GM19438 (cell line): ENCODE data around the gene SLC2A11.

ENCODE experiments used
- ATAC-seq: cut with Tn5 transposase; IDR thresholded peaks from one replicate; pipeline ENCODE4 v1.9.1; 2021; ENCODE audit warnings: low read depth; ENCODE audit not compliant: unreplicated experiment

Gene SLC2A11, protein sequence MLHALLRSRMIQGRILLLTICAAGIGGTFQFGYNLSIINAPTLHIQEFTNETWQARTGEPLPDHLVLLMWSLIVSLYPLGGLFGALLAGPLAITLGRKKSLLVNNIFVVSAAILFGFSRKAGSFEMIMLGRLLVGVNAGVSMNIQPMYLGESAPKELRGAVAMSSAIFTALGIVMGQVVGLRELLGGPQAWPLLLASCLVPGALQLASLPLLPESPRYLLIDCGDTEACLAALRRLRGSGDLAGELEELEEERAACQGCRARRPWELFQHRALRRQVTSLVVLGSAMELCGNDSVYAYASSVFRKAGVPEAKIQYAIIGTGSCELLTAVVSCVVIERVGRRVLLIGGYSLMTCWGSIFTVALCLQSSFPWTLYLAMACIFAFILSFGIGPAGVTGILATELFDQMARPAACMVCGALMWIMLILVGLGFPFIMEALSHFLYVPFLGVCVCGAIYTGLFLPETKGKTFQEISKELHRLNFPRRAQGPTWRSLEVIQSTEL

DNA sequence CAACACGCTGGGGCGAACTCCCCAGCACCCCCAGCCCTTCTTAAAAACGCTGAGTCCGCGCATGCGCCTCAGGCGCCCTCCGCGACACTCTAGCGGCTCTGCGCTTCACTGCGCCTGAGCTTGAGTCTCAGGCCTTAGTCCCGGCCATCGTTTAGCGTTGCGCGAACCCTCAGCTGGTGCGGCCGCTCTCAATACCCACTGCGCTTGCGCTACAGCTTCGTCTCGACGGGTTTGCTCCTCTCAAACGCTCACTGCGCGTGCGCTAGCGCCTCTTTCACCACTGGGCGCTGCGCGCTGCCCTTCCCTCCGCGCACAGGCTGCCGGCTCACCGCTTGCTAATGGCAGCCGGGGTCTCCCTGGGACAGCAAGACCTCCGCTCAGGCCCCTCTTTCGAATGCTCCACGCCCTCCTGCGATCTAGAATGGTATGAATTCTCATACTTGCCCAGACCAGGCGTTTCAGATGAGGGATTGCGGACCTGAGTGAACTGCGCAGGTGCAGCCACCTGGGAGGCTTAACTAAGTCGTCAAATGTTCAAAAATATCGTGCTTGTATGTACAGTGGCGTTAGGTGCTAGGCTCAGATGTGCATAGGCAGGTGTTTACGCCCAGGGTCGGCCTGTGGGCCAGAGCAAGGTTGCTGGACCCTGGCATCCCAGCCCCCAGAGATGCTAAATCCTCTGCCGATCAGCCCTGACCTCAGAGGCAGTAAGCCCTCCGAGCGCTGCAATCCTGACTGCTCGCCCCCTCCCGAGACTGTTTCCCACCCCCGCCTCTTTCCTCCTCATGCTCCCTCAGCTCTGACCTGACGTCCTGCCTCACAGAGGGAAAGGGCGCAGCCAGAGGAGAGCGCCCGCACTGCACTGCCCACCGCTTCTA lies at the start of gene SLC2A11:
Gene SLC2A11, plus strand, starts transcription at position 270 of the 878 bp plus-strand sequence. Its CDS starts 125 bp downstream, at position 395.
- peak; percentile 87 for ATAC-seq

DNA sequence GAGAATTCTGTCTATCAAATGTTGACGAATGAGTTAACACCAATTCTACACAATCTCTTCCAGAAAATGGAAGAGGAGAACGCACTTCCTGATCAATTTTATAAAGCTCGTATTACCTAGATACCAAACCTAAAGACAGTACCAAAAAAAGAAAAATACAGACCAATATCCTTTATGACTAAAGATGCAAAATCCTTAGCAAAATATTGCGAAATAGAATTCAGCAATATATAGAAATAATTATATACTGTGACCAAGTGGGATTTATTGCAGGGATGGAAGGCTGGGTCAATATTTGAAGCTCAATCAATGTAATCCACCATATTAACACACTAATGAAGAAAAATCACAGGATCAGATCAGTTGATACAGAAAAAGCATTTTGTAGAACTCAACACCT lies 45.3 kb upstream of the SLC2A11 start:
- no peak for ATAC-seq

DNA sequence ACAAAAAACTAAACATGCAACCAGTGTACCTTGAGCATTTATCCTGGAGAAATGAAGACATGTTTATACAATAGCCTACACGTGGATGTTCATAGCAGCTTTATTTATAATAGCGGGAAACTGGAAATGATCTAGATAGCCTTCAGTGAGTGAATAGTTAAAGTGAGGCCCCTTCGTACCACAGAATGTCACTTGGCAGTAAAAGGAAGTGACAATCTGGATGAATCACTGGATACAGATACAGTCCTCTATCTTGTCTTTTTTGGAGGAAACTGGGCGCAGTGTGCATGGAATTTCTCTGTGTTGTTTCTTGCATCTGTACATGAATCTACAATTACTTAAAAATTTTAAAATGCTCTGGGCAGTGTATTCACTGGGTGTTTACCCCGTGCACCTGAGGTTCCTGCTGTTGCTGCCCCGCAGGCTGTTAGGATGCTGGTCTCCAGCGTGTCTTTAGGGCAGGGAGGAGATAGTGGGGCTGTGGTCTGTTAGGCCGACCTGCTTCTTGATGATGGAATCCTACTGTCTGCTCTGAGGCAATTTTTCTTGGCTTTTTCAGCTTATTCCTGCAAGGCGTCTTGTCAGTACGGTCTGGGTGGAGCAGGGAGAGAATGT lies 42.0 kb upstream of the SLC2A11 start:
- ATAC-seq: no peak

DNA sequence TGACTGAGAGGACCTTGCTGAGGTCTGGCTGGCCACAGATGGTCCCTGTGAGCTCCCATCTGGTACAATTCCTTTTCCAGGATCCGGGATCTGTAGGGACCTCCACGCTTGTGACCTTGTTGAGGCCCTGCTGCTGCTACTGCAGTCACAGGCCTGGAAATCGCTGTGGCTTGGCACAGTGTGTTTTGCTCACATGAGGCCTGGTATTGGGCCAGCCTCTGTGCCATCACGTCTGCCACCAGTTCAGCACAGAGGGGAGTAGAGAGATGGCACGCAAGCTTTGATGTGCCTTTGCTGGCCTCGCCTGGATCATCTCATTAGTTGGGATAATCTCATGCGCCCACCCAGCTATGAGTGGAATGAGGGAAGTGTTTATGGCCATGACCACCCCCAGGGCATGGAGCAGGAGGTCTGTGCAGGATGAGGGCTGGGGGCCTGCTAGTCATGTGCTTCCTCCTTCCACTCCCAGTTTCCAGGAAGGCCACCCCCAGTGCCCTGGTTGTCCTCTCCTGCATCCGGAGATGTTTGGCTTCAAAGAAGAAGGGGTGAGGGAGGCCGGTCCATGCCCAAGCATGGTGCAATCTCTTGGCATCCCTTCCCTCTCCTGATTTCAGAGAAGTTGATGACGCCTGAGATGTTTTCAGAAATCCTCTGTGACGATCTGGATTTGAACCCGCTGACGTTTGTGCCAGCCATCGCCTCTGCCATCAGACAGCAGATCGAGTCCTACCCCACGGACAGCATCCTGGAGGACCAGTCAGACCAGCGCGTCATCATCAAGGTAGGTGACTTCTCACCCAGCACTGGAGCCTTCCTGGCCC lies 41.3 kb upstream of the SLC2A11 start:
- no peak for ATAC-seq

DNA sequence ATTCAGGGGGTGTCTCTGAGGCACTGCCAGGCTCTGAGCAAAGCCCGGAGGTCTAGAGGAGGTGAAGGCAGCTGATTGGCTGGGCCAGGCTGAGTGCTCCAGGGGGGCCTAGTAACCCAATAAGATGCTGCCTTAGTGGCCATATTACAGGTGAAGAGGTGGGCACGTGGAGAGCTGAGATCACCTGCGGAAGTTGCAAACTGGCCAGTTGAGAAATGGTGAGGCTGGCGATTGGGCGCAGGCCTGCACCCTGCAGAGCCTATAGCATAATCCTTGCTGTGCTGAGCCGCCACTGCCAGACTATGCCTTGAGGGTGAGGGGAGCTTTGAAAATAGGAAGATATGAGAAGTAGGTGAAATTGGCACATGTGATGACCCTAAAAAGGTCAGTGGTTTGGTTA lies 40.5 kb upstream of the SLC2A11 start:
- ATAC-seq: no peak

DNA sequence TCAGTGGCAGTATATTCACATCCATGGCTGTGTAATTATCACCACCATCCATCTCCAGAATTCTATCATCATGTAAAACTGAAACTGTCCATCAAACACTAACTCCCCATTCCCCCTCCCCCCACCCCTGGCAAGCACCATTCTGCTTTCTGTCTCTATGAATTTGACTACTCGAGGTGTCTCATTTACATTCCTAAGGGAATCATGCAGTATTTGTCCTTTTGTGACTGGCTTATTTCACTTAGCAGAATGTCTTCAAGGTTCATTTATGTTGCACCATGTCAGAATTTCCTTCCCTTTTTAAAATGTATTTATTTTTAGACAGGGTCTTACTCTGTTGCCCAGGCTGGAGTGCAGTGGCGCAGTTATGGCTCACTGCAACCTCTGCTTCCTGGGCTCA lies 39.1 kb upstream of the SLC2A11 start:
- ATAC-seq: no peak

DNA sequence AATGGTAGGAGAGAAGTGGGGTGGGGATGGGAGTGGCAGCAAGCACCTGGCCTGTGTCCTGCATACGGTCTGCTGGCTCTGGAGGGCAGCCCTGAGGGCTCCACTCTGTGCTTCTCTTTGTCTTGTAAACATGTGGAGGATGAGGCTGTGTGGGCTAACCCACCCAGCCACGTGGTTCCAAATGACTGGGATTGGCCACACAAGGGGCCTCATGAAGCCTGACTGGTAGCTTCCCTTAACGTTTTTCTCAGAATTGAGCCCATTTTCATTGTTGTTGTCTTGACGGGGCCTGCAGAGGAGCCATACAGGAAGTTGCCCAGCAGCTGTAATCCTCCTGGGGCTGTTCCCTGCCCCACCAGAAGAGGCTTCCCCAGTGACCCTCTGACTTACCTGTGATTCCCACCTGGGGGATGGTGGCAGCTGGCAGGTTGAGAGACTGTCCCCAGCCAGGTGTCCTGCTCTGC lies 36.9 kb upstream of the SLC2A11 start:
- no peak for ATAC-seq

DNA sequence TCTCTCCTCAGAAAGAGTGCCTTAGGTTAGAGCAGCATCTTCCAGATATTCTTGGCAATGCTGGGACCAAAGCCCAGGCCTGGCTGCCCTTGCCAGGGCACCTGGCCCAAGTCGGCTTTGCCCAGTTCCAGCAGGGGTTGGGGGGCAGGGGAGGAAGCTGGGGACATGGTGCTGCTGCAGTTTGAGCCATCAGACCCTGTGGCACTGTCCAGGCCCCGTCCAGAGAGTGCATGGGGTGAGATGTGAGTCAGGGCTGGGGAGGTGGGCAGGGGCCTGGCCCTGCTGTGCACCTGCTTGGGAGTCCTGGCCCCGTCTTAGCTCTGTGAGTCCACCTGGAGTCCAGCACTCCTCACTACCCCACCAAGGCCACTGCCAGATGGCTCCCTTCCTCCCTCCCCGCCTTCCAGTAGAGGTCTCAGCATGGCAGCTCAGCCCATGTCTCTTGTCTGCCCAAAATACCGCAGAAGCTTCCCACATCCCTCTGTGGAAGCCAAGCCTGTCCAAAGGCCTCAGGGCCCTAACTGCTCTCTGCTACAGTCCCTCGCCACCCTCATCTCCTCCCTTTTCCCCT lies 35.5 kb upstream of the SLC2A11 start:
- ATAC-seq: no peak

DNA sequence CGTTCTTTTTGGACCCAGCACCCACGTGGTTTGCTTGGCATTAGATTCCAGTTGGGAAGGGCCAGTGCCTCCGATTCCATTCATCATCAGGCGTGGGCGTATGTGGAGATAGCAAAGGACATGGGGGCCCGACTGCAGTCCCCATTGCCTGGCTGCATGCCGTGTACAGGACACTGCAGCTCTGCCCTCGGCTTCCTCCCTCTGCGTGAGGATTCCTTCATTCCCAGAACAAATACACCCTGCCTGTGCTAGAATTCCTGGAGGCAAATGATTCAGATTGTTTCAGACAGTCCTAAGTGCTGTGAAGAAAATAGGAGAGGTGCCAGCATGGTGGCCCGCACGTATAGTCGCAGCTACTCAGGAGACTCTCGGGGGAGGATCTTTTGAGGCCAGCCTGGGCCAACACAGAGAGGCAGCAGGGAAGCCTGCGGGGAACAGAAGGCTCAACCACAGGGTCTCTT lies 34.3 kb upstream of the SLC2A11 start:
- no peak for ATAC-seq

DNA sequence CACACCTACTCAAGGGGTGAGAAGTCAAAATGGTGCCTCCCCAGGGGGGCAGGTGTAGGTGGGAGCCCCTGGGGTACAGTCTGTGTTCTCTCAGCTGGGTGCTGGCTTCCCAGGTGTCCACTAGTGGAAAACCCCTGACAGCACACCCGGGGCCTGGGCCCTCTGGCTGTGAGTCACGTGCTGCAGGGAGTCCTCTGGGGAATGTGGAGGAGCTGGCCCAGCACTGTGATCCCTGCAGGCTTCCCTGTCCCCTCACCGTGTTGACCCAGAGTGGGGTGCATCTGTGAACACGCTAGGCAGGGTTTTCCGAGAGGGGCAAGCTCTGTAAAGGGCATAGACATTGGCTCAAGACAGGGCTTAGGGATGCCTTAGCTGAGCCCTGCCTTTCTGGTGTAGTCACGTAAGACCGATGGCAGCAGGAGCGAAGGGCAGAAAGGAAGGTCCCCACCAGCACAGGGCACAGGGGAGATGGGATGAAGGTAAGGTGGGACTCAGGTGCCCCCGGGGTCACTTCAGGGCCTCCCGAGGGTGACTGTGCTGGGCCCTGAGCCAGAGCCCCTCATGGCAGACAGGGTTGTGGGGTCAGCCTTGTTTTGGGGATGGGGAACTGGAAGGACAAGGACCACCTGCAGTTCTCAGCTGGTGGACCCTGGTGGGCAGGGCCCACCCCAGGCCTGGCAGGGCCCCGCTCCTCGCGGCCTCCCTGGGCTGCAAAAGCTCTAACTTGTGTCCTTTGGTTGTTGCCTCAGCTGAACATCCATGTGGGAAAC lies 33.0 kb upstream of the SLC2A11 start:
- ATAC-seq: no peak

DNA sequence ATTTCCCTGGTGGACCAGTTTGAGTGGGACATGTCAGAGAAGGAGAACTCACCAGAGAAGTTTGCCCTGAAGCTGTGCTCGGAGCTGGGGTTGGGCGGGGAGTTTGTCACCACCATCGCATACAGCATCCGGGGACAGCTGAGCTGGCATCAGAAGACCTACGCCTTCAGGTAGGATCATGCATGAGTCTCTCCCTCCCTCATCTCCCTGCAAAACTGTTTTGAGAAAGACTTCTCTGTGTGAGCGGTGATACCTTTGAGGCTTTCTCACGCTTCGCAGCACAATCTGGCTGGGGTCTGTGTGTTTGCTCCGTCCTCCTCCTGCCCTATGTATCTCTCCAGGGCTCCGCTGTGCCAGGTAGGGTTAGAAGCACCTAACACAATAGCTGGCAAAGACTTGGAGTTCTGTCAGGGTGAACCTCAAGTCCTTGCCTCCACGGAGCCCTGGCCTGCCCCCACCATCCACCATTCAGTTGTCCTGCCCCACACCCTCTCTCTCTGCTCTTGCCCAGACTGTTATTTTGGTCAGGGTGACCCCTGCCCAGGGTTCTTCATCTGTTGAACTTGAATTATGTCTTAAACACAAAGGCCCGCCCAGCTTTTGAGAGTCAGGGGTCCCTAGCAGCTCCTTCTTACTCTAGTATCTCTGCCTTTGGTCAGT lies 32.3 kb upstream of the SLC2A11 start:
- no peak for ATAC-seq

DNA sequence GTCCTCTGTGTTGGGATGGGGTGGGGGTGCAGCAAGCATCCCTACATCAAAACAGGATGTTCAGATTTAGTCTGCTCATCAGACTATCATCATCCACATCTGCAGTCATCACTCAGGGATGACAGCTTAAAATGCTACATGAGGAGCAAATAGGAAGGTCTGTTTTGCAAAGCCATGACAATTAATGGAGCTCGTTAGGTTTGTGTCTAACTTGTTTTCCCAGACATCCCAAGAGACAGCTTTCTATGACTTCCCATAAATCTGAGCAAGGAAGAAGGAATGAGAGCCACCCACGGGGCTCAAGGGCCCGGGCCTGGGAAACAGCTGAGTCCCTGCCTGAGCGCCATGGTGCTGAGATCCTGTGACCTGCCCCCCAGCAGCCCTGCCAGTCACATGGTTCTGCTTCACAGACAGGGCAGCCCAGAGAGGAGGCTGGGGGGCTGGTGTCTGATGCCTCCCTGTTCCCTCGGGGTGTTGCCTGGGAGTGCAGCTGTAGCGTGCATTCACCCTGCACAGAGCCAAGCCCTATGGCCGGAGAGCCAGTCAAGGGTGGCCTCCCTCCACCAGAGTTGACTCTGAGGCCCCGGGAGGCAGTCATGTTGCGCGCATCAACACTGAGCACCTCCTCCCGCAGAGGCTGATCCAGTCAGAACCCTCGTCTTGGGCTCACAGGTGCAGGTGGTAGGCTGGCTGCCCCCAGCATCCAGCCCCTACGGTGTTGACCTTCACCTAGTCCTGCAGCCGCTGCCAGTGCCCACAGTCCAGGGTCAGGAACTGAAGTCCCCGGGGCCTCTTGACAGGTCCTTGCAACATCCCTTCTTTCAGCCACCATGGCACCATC lies 30.9 kb upstream of the SLC2A11 start:
- no peak for ATAC-seq

DNA sequence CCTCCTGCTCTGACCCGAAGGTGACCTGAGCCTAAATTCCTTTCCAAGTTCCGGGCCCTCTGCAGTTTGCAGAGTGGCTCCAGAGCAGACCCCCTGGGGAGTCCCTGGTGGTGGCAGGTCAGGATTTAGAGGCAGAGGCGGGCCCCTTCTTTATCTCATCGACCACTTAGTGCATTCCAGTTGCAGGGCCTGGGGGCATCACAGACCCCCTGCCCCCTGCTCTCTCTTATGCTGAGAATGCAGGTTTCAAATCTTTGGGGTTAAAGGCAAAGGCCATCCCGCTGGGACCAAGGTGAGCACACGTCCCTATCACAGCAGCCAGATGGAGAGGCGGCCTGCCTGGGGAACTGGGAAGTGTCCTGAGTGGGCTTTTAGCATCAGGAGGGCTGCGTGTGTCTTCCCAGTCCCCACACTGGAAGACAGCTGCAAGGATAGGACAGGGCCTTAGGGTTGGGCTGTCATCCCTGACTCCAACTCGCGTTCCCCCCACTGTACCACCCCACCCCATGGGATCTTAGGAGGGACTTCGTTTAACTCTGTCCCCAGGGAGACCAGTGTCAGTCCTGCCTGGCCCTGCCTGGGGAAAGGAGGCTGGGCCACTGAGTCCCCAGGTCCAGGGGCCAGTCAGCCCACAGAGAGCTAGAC lies 30.2 kb upstream of the SLC2A11 start:
- no peak for ATAC-seq

DNA sequence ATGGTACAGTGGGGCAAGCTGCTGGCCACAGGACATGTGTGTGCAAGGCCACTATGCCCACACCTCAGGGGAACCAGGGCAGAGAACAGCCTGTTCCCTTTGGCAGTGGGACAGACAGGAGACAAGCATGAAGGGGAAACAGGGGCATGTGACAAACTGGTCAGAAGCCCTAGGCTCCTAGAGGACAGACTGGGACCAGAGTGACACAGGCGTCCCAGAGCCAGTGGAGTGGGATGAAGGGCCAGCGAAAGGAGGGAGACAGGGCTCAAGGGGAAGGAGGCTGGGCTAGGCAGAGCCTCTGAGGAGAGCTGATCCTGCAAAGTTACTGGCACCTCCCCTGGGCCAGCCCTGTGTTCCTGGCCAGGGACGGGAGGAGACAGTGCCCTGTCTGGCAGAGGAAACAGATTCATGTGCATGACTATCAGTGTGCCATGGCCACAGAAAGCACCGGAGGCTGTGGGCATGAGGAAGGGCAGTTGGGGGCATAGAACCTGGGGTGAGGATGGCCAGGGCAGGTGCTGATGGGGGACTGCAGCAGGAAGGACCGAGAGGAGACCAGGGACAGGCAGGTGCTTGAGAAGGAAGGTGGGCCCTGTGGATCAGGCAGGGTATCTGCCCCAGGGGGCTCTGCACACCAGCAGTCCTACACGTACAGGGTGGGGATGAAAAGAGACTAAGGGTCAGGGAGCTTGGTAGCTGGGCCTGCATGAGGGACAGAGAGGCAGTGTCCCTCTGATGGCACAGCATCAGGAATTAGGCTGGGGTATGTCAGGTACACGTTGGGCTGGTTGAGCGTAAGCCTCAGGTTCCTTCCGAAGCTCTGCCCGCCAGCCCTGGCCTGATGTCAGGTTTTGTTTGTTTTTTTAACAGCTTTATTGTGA lies 28.6 kb upstream of the SLC2A11 start:
- no peak for ATAC-seq

DNA sequence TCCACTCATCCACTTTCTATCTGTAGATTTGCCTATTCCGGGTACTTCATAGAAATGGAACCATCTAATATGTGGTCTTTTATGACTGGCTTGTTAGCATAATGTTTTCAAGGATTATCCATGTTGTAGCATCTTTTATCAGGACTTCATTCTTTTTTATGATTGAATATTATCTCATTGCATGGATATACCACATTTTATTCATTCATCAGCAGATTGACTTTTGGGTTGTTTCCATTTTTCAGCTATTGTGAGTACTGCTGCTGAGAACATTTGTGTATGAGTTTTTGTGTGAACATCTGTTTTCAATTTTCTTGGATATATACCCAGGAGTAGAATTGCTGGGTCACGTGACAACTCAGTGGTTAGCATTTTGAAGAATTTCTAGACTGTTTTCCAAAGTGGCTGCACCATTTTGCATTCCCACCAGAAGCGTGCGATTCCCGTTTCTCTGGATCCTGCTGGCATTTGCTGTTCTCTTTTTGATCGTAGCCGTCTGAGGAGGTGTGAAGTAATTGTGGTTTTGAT lies 27.8 kb upstream of the SLC2A11 start:
- no peak for ATAC-seq

DNA sequence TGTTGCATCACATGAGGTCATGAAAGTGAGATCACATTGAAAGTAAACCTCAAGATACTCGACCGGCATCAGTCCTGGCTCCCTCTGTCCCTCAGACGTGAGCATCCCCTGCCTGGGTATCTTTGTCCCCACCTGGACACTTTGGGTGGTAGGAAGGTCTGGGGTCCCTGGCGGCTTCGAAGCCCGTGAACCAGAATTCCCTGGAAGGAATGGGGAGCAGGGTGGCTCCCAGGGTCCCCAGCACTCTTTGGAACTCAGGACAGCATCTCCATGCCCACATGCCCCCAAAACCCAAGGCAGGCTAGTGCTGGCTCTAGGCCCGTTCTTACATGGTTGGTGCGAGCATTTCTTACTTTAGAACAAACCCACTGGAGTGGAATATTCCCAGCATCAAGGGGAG lies 26.4 kb upstream of the SLC2A11 start:
- no peak for ATAC-seq
